Fibroblast of the aortic adventitia (primary cell): ENCODE measurements around the gene NNMT. TPM values are rescaled to one million over a fixed set of nuclear protein-coding genes. Genes with fewer than 3 reads are reported as not detected.

ENCODE experiments used
- DNase-seq: peaks from one replicate; pipeline ENCODE4 v3.0.0-alpha.2; 2010; ENCODE audit warnings: low read depth
- H3K4me3 ChIP-seq: 2 replicates; pipeline ENCODE4 v1.5.1; 2011; ENCODE audit warnings: low read depth, mild to moderate bottlenecking, control low read depth, low read length, moderate library complexity
- CTCF ChIP-seq: IDR thresholded peaks from 2 replicates; pipeline ENCODE4 v1.5.1; 2011; ENCODE audit warnings: mild to moderate bottlenecking, low read length, control low read depth, inconsistent platforms; ENCODE audit not compliant: insufficient read depth
- total RNA-seq: library from RNA; depleted of rRNA; stranded (reverse); fragments of >200 nt; gene quantifications from 2 replicates; pipeline ENCODE4 v1.2.3, GENCODE V29; 2012; ENCODE audit warnings: low replicate concordance

NNMT gene
- total RNA-seq, 1 donor = 178 TPM

GRCh38 chr11:114258696-114259095 is 37.5 kb upstream of the NNMT start:
- no peak for DNase-seq
- no peak for TF ChIP-seq CTCF
- no peak overlapping the region for H3K4me3 ChIP-seq

- no peak for DNase-seq
- no peak overlapping the region for H3K4me3 ChIP-seq
- TF ChIP-seq CTCF = no peak
Measured at GRCh38 chr11:114259124-114259526, 37.1 kb upstream of the NNMT start.

GRCh38 chr11:114259551-114259983 is 36.6 kb upstream of the NNMT start:
- no peak for TF ChIP-seq CTCF
- no peak overlapping the region for H3K4me3 ChIP-seq
- DNase-seq = no peak

GRCh38 chr11:114260077-114260476 is 36.1 kb upstream of the NNMT start:
- no peak for TF ChIP-seq CTCF
- no peak overlapping the region for H3K4me3 ChIP-seq
- DNase-seq = no peak

GRCh38 chr11:114260483-114260882 is 35.7 kb upstream of the NNMT start:
- no peak for DNase-seq
- no peak overlapping the region for H3K4me3 ChIP-seq
- no peak for TF ChIP-seq CTCF

- no peak overlapping the region for H3K4me3 ChIP-seq
- no peak for TF ChIP-seq CTCF
- DNase-seq = no peak
Measured at GRCh38 chr11:114261791-114262190, 34.4 kb upstream of the NNMT start.

- TF ChIP-seq CTCF = peak; percentile 84
- peak; percentile 64 for DNase-seq
- H3K4me3 ChIP-seq = no peak overlapping the region
Measured at GRCh38 chr11:114262681-114263512, 33.3 kb upstream of the NNMT start.
